Duodenal mucosa (tissue), 2 donors: ENCODE measurements around the gene LMTK2.
"Not testable (repeated sequence)": the region's sequence is repeated elsewhere in the genome, so short reads cannot be mapped to it uniquely, and the experiment has no call there.

Source experiments
- H3K27ac ChIP-seq: one replicate; pipeline ENCODE4 v1.7.0; 2013; ENCODE audit warnings: low read depth, low read length
- H3K27me3 ChIP-seq, 2 donors: one replicate each; pipeline ENCODE4 v1.7.0; 2013; ENCODE audit warnings: low read length in 2 of 2, control low read depth in 1 of 2; ENCODE audit not compliant: insufficient read depth in 2 of 2, control insufficient read depth in 1 of 2
- H3K36me3 ChIP-seq, 2 donors: one replicate each; pipeline ENCODE4 v1.7.0; 2013; ENCODE audit warnings: low read length in 2 of 2, control low read depth in 1 of 2; ENCODE audit not compliant: insufficient read depth in 2 of 2, control insufficient read depth in 1 of 2
- H3K4me1 ChIP-seq, 2 donors: one replicate each; pipeline ENCODE4 v1.7.0; 2013; ENCODE audit warnings: low read length in 2 of 2, control low read depth in 1 of 2; ENCODE audit not compliant: insufficient read depth in 2 of 2, control insufficient read depth in 1 of 2
- H3K4me3 ChIP-seq, 2 donors: one replicate each; pipeline ENCODE4 v1.7.0; 2013; ENCODE audit warnings: low read length in 2 of 2, low read depth in 1 of 2
- H3K9ac ChIP-seq, 2 donors: one replicate each; pipeline ENCODE4 v1.7.0; 2013; ENCODE audit warnings: low read length in 2 of 2, low read depth in 1 of 2
- H3K9me3 ChIP-seq, 2 donors: one replicate each; pipeline ENCODE4 v1.7.0; 2013; ENCODE audit warnings: low read length in 2 of 2, control low read depth in 1 of 2; ENCODE audit not compliant: control insufficient read depth in 1 of 2

The LMTK2 gene

GRCh38 chr7:98215561-98216495, 109.2 kb downstream of the LMTK2 start:
- peaks cover 3 to 12% of the 10 kb centered on the region in 2 donors for H3K4me1 ChIP-seq
- no peaks in the 10 kb centered on the region for H3K9me3 ChIP-seq
- H3K27ac ChIP-seq = no peak overlapping the region
- no peaks in the 10 kb centered on the region for H3K27me3 ChIP-seq
- H3K4me3 ChIP-seq = no peak overlapping the region
- no peak overlapping the region for H3K9ac ChIP-seq
- H3K36me3 ChIP-seq = peaks cover 0 to 5% of the 10 kb centered on the region in 2 donors

GRCh38 chr7:98216941-98217622, 110.4 kb downstream of the LMTK2 start:
- Histone ChIP-seq H3K9me3 (no peaks in the 10 kb centered on the region), H3K4me1 (peaks cover 0 to 7% of the 10 kb centered on the region in 2 donors), H3K27me3 (no peaks in the 10 kb centered on the region), H3K36me3 (peaks cover 0 to 12% of the 10 kb centered on the region in 2 donors), H3K27ac (no peak overlapping the region), H3K4me3 (no peak overlapping the region), H3K9ac (no peak overlapping the region)

- peaks cover 0 to 7% of the 10 kb centered on the region in 2 donors for H3K4me1 ChIP-seq
- no peak overlapping the region for H3K4me3 ChIP-seq
- no peaks in the 10 kb centered on the region for H3K27me3 ChIP-seq
- H3K9me3 ChIP-seq = no peaks in the 10 kb centered on the region
- no peak overlapping the region for H3K9ac ChIP-seq
- H3K27ac ChIP-seq = no peak overlapping the region
- H3K36me3 ChIP-seq = peaks cover 0 to 14% of the 10 kb centered on the region in 2 donors
These were observed 111.2 kb downstream of the LMTK2 start for GRCh38 chr7:98217623-98218582.

- not testable (repeated sequence) for H3K4me1 ChIP-seq, H3K9me3 ChIP-seq, H3K27me3 ChIP-seq, H3K9ac ChIP-seq, H3K27ac ChIP-seq, H3K4me3 ChIP-seq
- H3K36me3 ChIP-seq = peaks cover 0 to 14% of the 10 kb centered on the region in 2 donors
These were observed 112.7 kb downstream of the LMTK2 start for GRCh38 chr7:98219382-98219781.

- H3K36me3 ChIP-seq = peaks cover 8 to 23% of the 10 kb centered on the region in 2 donors
These were observed 115.2 kb downstream of the LMTK2 start for GRCh38 chr7:98221611-98222532.

GRCh38 chr7:98222533-98223195, 116.0 kb downstream of the LMTK2 start:
- H3K4me1 ChIP-seq = peaks cover 0 to 7% of the 10 kb centered on the region in 2 donors
- H3K9me3 ChIP-seq = no peaks in the 10 kb centered on the region
- H3K27ac ChIP-seq = no peak overlapping the region
- no peak overlapping the region for H3K9ac ChIP-seq
- peaks cover 8 to 19% of the 10 kb centered on the region in 2 donors for H3K36me3 ChIP-seq
- H3K27me3 ChIP-seq = no peaks in the 10 kb centered on the region
- H3K4me3 ChIP-seq = no peak overlapping the region

More at GRCh38 chr7:98221611-98222532, 115.2 kb downstream of the LMTK2 start:
- Histone ChIP-seq H3K9me3 (no peaks in the 10 kb centered on the region), H3K4me1 (peaks cover 0 to 7% of the 10 kb centered on the region in 2 donors), H3K4me3 (no peak overlapping the region), H3K27me3 (no peaks in the 10 kb centered on the region), H3K9ac (no peak overlapping the region), H3K27ac (no peak overlapping the region)

GRCh38 chr7:98223351-98223897, 116.8 kb downstream of the LMTK2 start:
- no peak overlapping the region for H3K4me3 ChIP-seq
- peaks cover 0 to under 1% of the 10 kb centered on the region in 2 donors for H3K4me1 ChIP-seq
- H3K9me3 ChIP-seq = no peaks in the 10 kb centered on the region
- no peak overlapping the region for H3K9ac ChIP-seq
- H3K36me3 ChIP-seq = peaks cover 8 to 18% of the 10 kb centered on the region in 2 donors
- no peaks in the 10 kb centered on the region for H3K27me3 ChIP-seq
- H3K27ac ChIP-seq = no peak overlapping the region

- peaks cover 8 to 18% of the 10 kb centered on the region in 2 donors for H3K36me3 ChIP-seq
- H3K9me3 ChIP-seq = no peaks in the 10 kb centered on the region
- no peak overlapping the region for H3K27ac ChIP-seq
- H3K27me3 ChIP-seq = no peaks in the 10 kb centered on the region
- H3K4me3 ChIP-seq = no peak overlapping the region
- no peaks in the 10 kb centered on the region for H3K4me1 ChIP-seq
- H3K9ac ChIP-seq = no peak overlapping the region
These were observed 117.4 kb downstream of the LMTK2 start for GRCh38 chr7:98223898-98224700.
